K562 (cell line): Measurements from ENCODE around the gene SECISBP2. TPM values are rescaled to one million over a fixed set of nuclear protein-coding genes. Genes with fewer than 3 reads are reported as not detected.

ENCODE experiments used
- ATAC-seq: fragments of 200-7000 bp; cut with Tn5 transposase; 3 replicates; pipeline ENCODE4 v1.9.1; 2020; ENCODE audit warnings: moderate library complexity
- BruUV-seq: library from RNA; stranded (reverse); fragments of 400-500 nt; replicated peaks from 2 replicates; lab custom pipeline; 2021; lab: Mats Ljungman, UMichigan
- CTCF ChIA-PET: fragments of 300-600 bp; formaldehyde crosslinking; extraction: SDS; loops from one replicate; lab custom pipeline; 2021; ENCODE audit warnings: low intra/inter-chr PET ratio; lab: Yijun Ruan, JAX
- POLR2A ChIA-PET: fragments of 300-600, 350-650 bp; sonication (Branson Sonifier 250); formaldehyde crosslinking; extraction: SDS; loops from one replicate; lab custom pipeline; 2021; ENCODE audit warnings: antibody characterized with exemption, inconsistent platforms; lab: Yijun Ruan, JAX
- DNase-seq, 4 experiments: peaks; one replicate each; pipeline versions ENCODE4 v3.0.0 to v3.0.0-alpha.2; 2011 to 2018; ENCODE audit warnings: low spot score in 3 of 4, mixed read lengths in 3 of 4; ENCODE audit errors: extremely low read depth in 1 of 4
- FAIRE-seq: peaks from 2 replicates; lab custom pipeline; 2011; peaks lifted over from hg19 to GRCh38; lab: Jason Lieb, UNC
- H2AFZ ChIP-seq: 2 replicates; pipeline ENCODE4 v1.6.0; 2011; ENCODE audit warnings: low read depth, low read length, control low read depth, inconsistent platforms
- H3K27ac ChIP-seq: fragments of 200-600 bp; 3 replicates; pipeline ENCODE4 v1.8.0; 2011; ENCODE audit warnings: low read depth, mild to moderate bottlenecking, control low read depth, inconsistent platforms, low read length, moderate library complexity, mixed read lengths; ENCODE audit errors: extremely low read depth
- H3K27me3 ChIP-seq, 2 experiments: fragments of 300-600 bp in 1 of 2; 2 replicates in 1 of 2; 3 replicates in 1 of 2; pipeline versions ENCODE4 v1.6.0 to v1.8.0; 2011; ENCODE audit warnings: inconsistent platforms in 2 of 2, low read length in 2 of 2, mild to moderate bottlenecking in 1 of 2, mixed read lengths in 1 of 2, moderate library complexity in 1 of 2; ENCODE audit not compliant: control insufficient read depth in 2 of 2, insufficient read depth in 2 of 2
- H3K36me3 ChIP-seq: fragments of 300-600 bp; 3 replicates; pipeline ENCODE4 v1.8.0; 2011; ENCODE audit warnings: mild to moderate bottlenecking, low read length, inconsistent platforms; ENCODE audit not compliant: control insufficient read depth, insufficient read depth
- H3K4me1 ChIP-seq, 2 experiments: fragments of 200-600 bp in 1 of 2; replicated peaks in 1 of 2; 2 replicates in 1 of 2; 3 replicates in 1 of 2; pipeline versions ENCODE4 v1.5.1 to v1.8.0; 2011; ENCODE audit warnings: inconsistent platforms in 2 of 2, low read length in 2 of 2, mild to moderate bottlenecking in 1 of 2, mixed read lengths in 1 of 2, moderate library complexity in 1 of 2; ENCODE audit not compliant: control insufficient read depth in 2 of 2, insufficient read depth in 2 of 2
- H3K4me2 ChIP-seq: 2 replicates; pipeline ENCODE4 v1.6.1; 2011; ENCODE audit warnings: low read length, control low read depth, inconsistent platforms, mixed read lengths; ENCODE audit not compliant: insufficient read depth
- H3K4me3 ChIP-seq: fragments of 200-600 bp; sonication (generic), shearing (Covaris generic); 2 replicates; pipeline ENCODE4 v1.5.1; 2016; ENCODE audit warnings: control low read depth, inconsistent platforms
- H3K79me2 ChIP-seq: fragments of 200-600 bp; 3 replicates; pipeline ENCODE4 v1.8.0; 2011; ENCODE audit warnings: low read length, inconsistent platforms; ENCODE audit not compliant: control insufficient read depth, insufficient read depth
- H3K9ac ChIP-seq, 2 experiments: 2 replicates each; pipeline versions ENCODE4 v1.6.0 to v1.6.1; 2011; ENCODE audit warnings: low read depth in 2 of 2, low read length in 2 of 2, control low read depth in 1 of 2, inconsistent platforms in 1 of 2, mild to moderate bottlenecking in 1 of 2, mixed read lengths in 1 of 2; ENCODE audit not compliant: insufficient read depth in 1 of 2
- H3K9me1 ChIP-seq: one replicate; pipeline ENCODE4 v1.6.0; 2011; ENCODE audit warnings: inconsistent platforms, mild to moderate bottlenecking, low read length, moderate library complexity; ENCODE audit not compliant: control insufficient read depth, insufficient read depth
- H3K9me3 ChIP-seq: replicated peaks from 2 replicates; pipeline ENCODE4 v1.5.1; 2011; ENCODE audit warnings: low read depth, low read length, inconsistent platforms; ENCODE audit not compliant: control insufficient read depth, insufficient read depth
- H4K20me1 ChIP-seq: replicated peaks from 2 replicates; pipeline ENCODE4 v1.6.1; 2011; ENCODE audit warnings: low read length, inconsistent platforms, mixed read lengths; ENCODE audit not compliant: control insufficient read depth, insufficient read depth
- CBFA2T3 ChIP-seq: fragments of 450-650 bp; IDR thresholded peaks from 2 replicates; pipeline ENCODE4 v1.6.1; 2017
- CBX8 ChIP-seq: fragments of 200-600 bp; sonication (generic); IDR thresholded peaks from 2 replicates; pipeline ENCODE4 v1.6.1; 2012; ENCODE audit warnings: borderline replicate concordance, mixed run types, low read depth, mild to moderate bottlenecking, moderate library complexity, mixed read lengths, low read length, control low read depth, inconsistent platforms; ENCODE audit not compliant: poor library complexity, severe bottlenecking; ENCODE audit errors: extremely low read depth
- CHCHD3 ChIP-seq: fragments of 250-450 bp; sonication (Bioruptor Pico); IDR thresholded peaks from 2 replicates; pipeline ENCODE4 v2.1.2; 2022; ENCODE audit warnings: mild to moderate bottlenecking
- CREB1 ChIP-seq, 2 experiments: sonication (generic) in 1 of 2; formaldehyde crosslinking in 1 of 2; IDR thresholded peaks; 2 replicates each; pipeline versions ENCODE4 v1.6.1 to v1.8.0; 2012 to 2022; ENCODE audit warnings: inconsistent platforms in 1 of 2, mild to moderate bottlenecking in 1 of 2, missing genetic modification reagents in 1 of 2, moderate library complexity in 1 of 2
- DIDO1 ChIP-seq: fragments of 450-650 bp; IDR thresholded peaks from 2 replicates; pipeline ENCODE4 v1.6.1; 2016; ENCODE audit warnings: low read depth, missing biosample characterization, missing genetic modification characterization
- GABPA ChIP-seq: fragments of 200-800 bp; sonication (Bioruptor generic); conservative IDR thresholded peaks from 2 replicates; pipeline ENCODE4 v1.6.1; 2016; ENCODE audit warnings: low read depth, missing genetic modification characterization, missing compliant biosample characterization
- HMG20B ChIP-seq: fragments of 250-450 bp; sonication (Bioruptor Pico); IDR thresholded peaks from 2 replicates; pipeline ENCODE4 v1.5.0; 2021; ENCODE audit warnings: mild to moderate bottlenecking
- ILF3 ChIP-seq: fragments of 450-650 bp; IDR thresholded peaks from 2 replicates; pipeline ENCODE4 v1.6.1; 2018; ENCODE audit warnings: antibody characterized with exemption, mild to moderate bottlenecking, moderate library complexity, borderline replicate concordance
- MAFF ChIP-seq: IDR thresholded peaks from 2 replicates; pipeline ENCODE4 v1.6.1; 2012; ENCODE audit warnings: low read length, improper control_type of control experiment
- RHOXF2B ChIP-seq: fragments of 250-450 bp; sonication (Bioruptor Pico); conservative IDR thresholded peaks from 2 replicates; pipeline ENCODE4 v1.5.1; 2021
- SUPT5H ChIP-seq: fragments of 450-650 bp; IDR thresholded peaks from 2 replicates; pipeline ENCODE4 v1.6.1; 2016
- ZC3H4 ChIP-seq: sonication (generic); formaldehyde crosslinking; IDR thresholded peaks from 2 replicates; pipeline ENCODE4 v1.9.0; 2021; ENCODE audit warnings: missing genetic modification reagents, borderline replicate concordance
- ZNF609 ChIP-seq: sonication (generic); formaldehyde crosslinking; IDR thresholded peaks from 2 replicates; pipeline ENCODE4 v1.8.1; 2023; ENCODE audit warnings: missing genetic modification reagents, mild to moderate bottlenecking, borderline replicate concordance
- WGBS: fragments of 100-300 bp; shearing (Covaris generic); methylation state at CpG from one replicate; pipeline ENCODE4 v1.1.6; 2016; ENCODE audit warnings: low coverage, mixed read lengths; ENCODE audit not compliant: insufficient coverage; ENCODE audit errors: missing lambda C conversion rate; 5-methylcytosine and 5-hydroxymethylcytosine counted together
- in situ Hi-C: fragments of 300-500 bp; cut with MboI; formaldehyde crosslinking; loops from 4 replicates; pipeline ENCODE4 v1.15.0; 2018; ENCODE audit warnings: inconsistent platforms, mixed read lengths
- intact Hi-C: fragments of 100-400 bp; cut with micrococcal nuclease; formaldehyde crosslinking; loops from 2 replicates; pipeline ENCODE4 v1.14.2; 2022
- polyA plus RNA-seq, 8 experiments: library from polyadenylated mRNA; depleted of rRNA in 4 of 8; stranded (reverse) in 5 of 8; unstranded in 3 of 8; fragments of >200 nt; fragmentation: Nextera tagmentation in 2 of 8; fragmentation: Illumina TruSeq in 1 of 8; extraction: Ambion mirVana in 2 of 8; extraction: Trizol in 1 of 8; gene quantifications; 2 replicates each; pipeline versions ENCODE4 v1.2.1 to v1.2.3, GENCODE V29; 2011 to 2014; ENCODE audit warnings: inconsistent platforms in 1 of 8, missing spikeins in 1 of 8
- total RNA-seq, 7 experiments: library from RNA; depleted of rRNA in 6 of 7; stranded (reverse); fragments of >200 nt in 6 of 7; fragmentation: Illumina TruSeq in 2 of 7; extraction: Trizol in 2 of 7; gene quantifications; 2 replicates each; pipeline versions ENCODE4 v1.2.1 to v1.2.3, GENCODE V29; 2011 to 2021; ENCODE audit warnings: low replicate concordance in 1 of 7
- TF ChIP-seq, protein P1 (sequence below): fragments of 200-400 bp; formaldehyde crosslinking; IDR thresholded peaks from 2 replicates; pipeline ENCODE4 v1.6.1; 2017; ENCODE audit warnings: mild to moderate bottlenecking, low read depth, low read length, moderate library complexity
- TF ChIP-seq, protein P2 (sequence below): fragments of 450-650 bp; IDR thresholded peaks from 2 replicates; pipeline ENCODE4 v1.6.1; 2017; ENCODE audit warnings: mild to moderate bottlenecking, moderate library complexity

The SECISBP2 gene
- total and polyA plus RNA-seq, 9 of the 15 experiments (the other 6 are each of a cell fraction or from before 2014, with no cell fraction given), result 3.2 to 41.6 (median 26.1) TPM

- intact Hi-C loops (no loop called here), in situ Hi-C loops (no loop called here)
- no peaks in the 10 kb centered on the region for H3K36me3 ChIP-seq
- ChIA-PET CTCF (no interaction called here), POLR2A (no interaction called here)
- no peaks in the 10 kb centered on the region for H3K79me2 ChIP-seq
- peaks cover 14 to 29% of the 10 kb centered on the region in 2 experiments for H3K27me3 ChIP-seq
- WGBS, result 26% methylated on average over 9 of the region's 17 CpGs
- H3K4me2 ChIP-seq, result no peak overlapping the region
- no peaks in the 10 kb centered on the region for H3K9me1 ChIP-seq
- FAIRE-seq (no peak), DNase-seq (no peak), ATAC-seq (no peak)
- no peaks in the 10 kb centered on the region for H3K9me3 ChIP-seq
- H4K20me1 ChIP-seq, result no peaks in the 10 kb centered on the region
- no peak overlapping the region for H3K4me3 ChIP-seq
- peaks cover 0 to 12% of the 10 kb centered on the region in 2 experiments; a peak in 2 of 5 replicates for H3K4me1 ChIP-seq
- H3K27ac ChIP-seq, result no peak overlapping the region
- H2AFZ ChIP-seq, result no peak overlapping the region
- BruUV-seq, result no TSS peak
- no peak overlapping the region for H3K9ac ChIP-seq
- no peak for TF ChIP-seq CREB1 (IDR thresholded peaks at IDR 0.05)
- no peak for TF ChIP-seq CREB1 (CRISPR knock-in tag; IDR thresholded peaks at IDR 0.05)
- no peak for TF ChIP-seq MAFF
- no peak for TF ChIP-seq CBX8
- TF ChIP-seq ILF3, result no peak
- no peak for TF ChIP-seq ZNF609 (CRISPR knock-in tag)
- no peak for TF ChIP-seq HMG20B (CRISPR knock-in tag)
- no peak for TF ChIP-seq DIDO1 (tag)
- TF ChIP-seq, protein P1, sequence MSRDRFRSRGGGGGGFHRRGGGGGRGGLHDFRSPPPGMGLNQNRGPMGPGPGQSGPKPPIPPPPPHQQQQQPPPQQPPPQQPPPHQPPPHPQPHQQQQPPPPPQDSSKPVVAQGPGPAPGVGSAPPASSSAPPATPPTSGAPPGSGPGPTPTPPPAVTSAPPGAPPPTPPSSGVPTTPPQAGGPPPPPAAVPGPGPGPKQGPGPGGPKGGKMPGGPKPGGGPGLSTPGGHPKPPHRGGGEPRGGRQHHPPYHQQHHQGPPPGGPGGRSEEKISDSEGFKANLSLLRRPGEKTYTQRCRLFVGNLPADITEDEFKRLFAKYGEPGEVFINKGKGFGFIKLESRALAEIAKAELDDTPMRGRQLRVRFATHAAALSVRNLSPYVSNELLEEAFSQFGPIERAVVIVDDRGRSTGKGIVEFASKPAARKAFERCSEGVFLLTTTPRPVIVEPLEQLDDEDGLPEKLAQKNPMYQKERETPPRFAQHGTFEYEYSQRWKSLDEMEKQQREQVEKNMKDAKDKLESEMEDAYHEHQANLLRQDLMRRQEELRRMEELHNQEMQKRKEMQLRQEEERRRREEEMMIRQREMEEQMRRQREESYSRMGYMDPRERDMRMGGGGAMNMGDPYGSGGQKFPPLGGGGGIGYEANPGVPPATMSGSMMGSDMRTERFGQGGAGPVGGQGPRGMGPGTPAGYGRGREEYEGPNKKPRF, result no peak
- no peak for TF ChIP-seq CBFA2T3
- TF ChIP-seq, protein P2, sequence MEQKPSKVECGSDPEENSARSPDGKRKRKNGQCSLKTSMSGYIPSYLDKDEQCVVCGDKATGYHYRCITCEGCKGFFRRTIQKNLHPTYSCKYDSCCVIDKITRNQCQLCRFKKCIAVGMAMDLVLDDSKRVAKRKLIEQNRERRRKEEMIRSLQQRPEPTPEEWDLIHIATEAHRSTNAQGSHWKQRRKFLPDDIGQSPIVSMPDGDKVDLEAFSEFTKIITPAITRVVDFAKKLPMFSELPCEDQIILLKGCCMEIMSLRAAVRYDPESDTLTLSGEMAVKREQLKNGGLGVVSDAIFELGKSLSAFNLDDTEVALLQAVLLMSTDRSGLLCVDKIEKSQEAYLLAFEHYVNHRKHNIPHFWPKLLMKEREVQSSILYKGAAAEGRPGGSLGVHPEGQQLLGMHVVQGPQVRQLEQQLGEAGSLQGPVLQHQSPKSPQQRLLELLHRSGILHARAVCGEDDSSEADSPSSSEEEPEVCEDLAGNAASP, result no peak
- TF ChIP-seq ZC3H4 (CRISPR knock-in tag), result no peak
- TF ChIP-seq CHCHD3, result no peak
- TF ChIP-seq GABPA (tag), result no peak
- no peak for TF ChIP-seq RHOXF2B
- no peak for TF ChIP-seq SUPT5H
Measured at GRCh38 chr9:89376741-89377351, 58.5 kb downstream of the SECISBP2 start.
